Naive thymus-derived CD8-positive, alpha-beta T cell (primary cell): Measurements from ENCODE around the gene UGT8. TPM values are rescaled to one million over a fixed set of nuclear protein-coding genes. Genes with fewer than 3 reads are reported as not detected.

Experiments used
- microRNA-seq: library from miRNA; unstranded; fragments of <30 nt; microRNA quantifications from one replicate; pipeline ENCODE4 v1.2.0, GENCODE V29; 2022; ENCODE audit warnings: borderline microRNAs expressed
- polyA plus RNA-seq, 3 donors: library from polyadenylated mRNA; unstranded; fragments of 300-500 nt; fragmentation: Illumina TruSeq; gene quantifications; one replicate each; pipeline ENCODE4 v1.2.3, GENCODE V29; 2021
- total RNA-seq, 8 experiments: library from RNA in 2 of 8; stranded (reverse) in 2 of 8; gene quantifications; one replicate each; pipeline ENCODE4 v1.2.3 and lab custom pipeline; 2021 to 2026

UGT8 gene
- total and polyA plus RNA-seq, 5 experiments from 2014 or later: 0.60 to 0.93 TPM; not detected in 3

Small RNA genes within 50 kb of the gene (microRNA-seq; reads per million reads assigned to microRNA genes)
- 1.4 reads per million for gene MIR577
